ENCODE measurements around the gene FRRS1.

DNA sequence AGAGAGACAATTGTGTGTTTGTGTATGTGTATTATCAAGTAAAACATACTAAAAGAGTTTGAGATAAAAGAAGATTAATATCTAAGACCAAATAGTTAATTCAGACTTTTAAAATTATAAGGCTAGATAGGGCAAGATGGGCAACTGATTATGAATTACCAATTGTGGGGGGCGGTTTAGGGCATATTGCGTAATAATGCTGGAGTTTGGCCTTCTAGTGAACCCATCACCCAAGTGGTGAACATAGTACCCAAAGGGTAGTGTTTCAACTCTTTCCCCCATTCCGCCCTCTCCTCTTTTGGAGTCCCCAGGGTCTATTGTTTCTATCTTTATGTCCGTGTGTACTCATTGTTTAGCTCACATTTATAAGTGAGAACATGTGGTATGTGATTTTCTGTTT, 55.4 kb downstream of the FRRS1 start:
- no peak for TF ChIP-seq SMC3 (IDR thresholded peaks at IDR 0.05; ENCODE audit: borderline replicate concordance, low read length)
- TF ChIP-seq POLR2A (IDR thresholded peaks at IDR 0.05; ENCODE audit: low read depth, low read length): no peak
- TF ChIP-seq, protein P1, sequence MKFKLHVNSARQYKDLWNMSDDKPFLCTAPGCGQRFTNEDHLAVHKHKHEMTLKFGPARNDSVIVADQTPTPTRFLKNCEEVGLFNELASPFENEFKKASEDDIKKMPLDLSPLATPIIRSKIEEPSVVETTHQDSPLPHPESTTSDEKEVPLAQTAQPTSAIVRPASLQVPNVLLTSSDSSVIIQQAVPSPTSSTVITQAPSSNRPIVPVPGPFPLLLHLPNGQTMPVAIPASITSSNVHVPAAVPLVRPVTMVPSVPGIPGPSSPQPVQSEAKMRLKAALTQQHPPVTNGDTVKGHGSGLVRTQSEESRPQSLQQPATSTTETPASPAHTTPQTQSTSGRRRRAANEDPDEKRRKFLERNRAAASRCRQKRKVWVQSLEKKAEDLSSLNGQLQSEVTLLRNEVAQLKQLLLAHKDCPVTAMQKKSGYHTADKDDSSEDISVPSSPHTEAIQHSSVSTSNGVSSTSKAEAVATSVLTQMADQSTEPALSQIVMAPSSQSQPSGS (IDR thresholded peaks at IDR 0.05; ENCODE audit: low read length): no peak
- no peak for TF ChIP-seq EGR1 (IDR thresholded peaks at IDR 0.05; ENCODE audit: borderline replicate concordance in 1 of 2, low read depth in 2 of 2, low read length in 2 of 2)
- TF ChIP-seq, protein P2, sequence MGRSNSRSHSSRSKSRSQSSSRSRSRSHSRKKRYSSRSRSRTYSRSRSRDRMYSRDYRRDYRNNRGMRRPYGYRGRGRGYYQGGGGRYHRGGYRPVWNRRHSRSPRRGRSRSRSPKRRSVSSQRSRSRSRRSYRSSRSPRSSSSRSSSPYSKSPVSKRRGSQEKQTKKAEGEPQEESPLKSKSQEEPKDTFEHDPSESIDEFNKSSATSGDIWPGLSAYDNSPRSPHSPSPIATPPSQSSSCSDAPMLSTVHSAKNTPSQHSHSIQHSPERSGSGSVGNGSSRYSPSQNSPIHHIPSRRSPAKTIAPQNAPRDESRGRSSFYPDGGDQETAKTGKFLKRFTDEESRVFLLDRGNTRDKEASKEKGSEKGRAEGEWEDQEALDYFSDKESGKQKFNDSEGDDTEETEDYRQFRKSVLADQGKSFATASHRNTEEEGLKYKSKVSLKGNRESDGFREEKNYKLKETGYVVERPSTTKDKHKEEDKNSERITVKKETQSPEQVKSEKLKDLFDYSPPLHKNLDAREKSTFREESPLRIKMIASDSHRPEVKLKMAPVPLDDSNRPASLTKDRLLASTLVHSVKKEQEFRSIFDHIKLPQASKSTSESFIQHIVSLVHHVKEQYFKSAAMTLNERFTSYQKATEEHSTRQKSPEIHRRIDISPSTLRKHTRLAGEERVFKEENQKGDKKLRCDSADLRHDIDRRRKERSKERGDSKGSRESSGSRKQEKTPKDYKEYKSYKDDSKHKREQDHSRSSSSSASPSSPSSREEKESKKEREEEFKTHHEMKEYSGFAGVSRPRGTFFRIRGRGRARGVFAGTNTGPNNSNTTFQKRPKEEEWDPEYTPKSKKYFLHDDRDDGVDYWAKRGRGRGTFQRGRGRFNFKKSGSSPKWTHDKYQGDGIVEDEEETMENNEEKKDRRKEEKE (IDR thresholded peaks at IDR 0.05): no peak
- no peak for TF ChIP-seq JUND (IDR thresholded peaks at IDR 0.05; ENCODE audit: low read depth, low read length)
- TF ChIP-seq CEBPB (IDR thresholded peaks at IDR 0.05; ENCODE audit: borderline replicate concordance in 1 of 2, low read depth in 2 of 2, low read length in 2 of 2): no peak
- no peak for TF ChIP-seq EZH2 (IDR thresholded peaks at IDR 0.05; ENCODE audit: borderline replicate concordance, control insufficient read depth, low read depth, low read length)
- TF ChIP-seq KDM1A (IDR thresholded peaks at IDR 0.05; ENCODE audit: borderline replicate concordance): no peak
- TF ChIP-seq, protein P3, sequence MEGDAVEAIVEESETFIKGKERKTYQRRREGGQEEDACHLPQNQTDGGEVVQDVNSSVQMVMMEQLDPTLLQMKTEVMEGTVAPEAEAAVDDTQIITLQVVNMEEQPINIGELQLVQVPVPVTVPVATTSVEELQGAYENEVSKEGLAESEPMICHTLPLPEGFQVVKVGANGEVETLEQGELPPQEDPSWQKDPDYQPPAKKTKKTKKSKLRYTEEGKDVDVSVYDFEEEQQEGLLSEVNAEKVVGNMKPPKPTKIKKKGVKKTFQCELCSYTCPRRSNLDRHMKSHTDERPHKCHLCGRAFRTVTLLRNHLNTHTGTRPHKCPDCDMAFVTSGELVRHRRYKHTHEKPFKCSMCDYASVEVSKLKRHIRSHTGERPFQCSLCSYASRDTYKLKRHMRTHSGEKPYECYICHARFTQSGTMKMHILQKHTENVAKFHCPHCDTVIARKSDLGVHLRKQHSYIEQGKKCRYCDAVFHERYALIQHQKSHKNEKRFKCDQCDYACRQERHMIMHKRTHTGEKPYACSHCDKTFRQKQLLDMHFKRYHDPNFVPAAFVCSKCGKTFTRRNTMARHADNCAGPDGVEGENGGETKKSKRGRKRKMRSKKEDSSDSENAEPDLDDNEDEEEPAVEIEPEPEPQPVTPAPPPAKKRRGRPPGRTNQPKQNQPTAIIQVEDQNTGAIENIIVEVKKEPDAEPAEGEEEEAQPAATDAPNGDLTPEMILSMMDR (IDR thresholded peaks at IDR 0.05 in 2 of 3, conservative IDR thresholded peaks at IDR 0.05 in 1 of 3; ENCODE audit: control insufficient read depth in 2 of 3, extremely low read depth in 1 of 3, insufficient read depth in 1 of 3, low read depth in 3 of 3, low read length in 3 of 3): no peak
- no peak for TF ChIP-seq EP300 (IDR thresholded peaks at IDR 0.05; ENCODE audit: borderline replicate concordance in 1 of 2, control insufficient read depth in 1 of 2, low read depth in 2 of 2, low read length in 2 of 2)
- TF ChIP-seq TAF1 (IDR thresholded peaks at IDR 0.05; ENCODE audit: borderline replicate concordance, low read depth, low read length): no peak
